Measurements from ENCODE around the gene SLCO4A1. TPM values are rescaled to one million over a fixed set of nuclear protein-coding genes. Genes with fewer than 3 reads are reported as not detected.

Gene SLCO4A1
- total and polyA plus RNA-seq, 2 donors (not counting 3 experiments of a cell fraction or from before 2014, with no cell fraction given): 1.4 to 4.1 TPM

DNA sequence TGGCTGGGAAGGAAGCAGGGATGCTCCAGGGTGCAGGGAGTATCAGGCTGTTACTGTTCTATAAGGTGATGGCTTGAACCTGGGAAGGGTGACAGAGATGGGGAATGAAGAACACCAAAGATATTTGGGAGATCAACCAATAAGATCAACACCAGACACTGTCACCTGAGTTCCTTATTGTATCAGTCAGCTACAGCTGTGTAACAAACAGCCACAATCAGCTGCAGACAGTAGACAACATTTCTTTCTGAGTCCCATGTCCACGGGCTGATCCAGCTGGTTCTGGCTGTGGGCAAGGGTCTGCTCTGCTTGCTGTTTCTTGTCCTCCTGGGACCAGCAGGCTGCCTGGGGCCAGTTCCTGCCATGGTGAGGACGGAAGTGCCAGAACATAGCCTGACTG, 31.3 kb upstream of the SLCO4A1 start:
- FAIRE-seq: no peak
- dilution Hi-C loops (cut with MboI; ENCODE audit: extremely low pct_ligation_motif_present, low sequenced_read_pairs) (no loop called here), intact Hi-C loops (cut with micrococcal nuclease) (no loop called here)
- H3K27ac ChIP-seq (ENCODE audit: insufficient read depth, low read depth, low read length): no peak overlapping the region
- no peaks in the 10 kb centered on the region for H4K20me1 ChIP-seq (replicated peaks; ENCODE audit: control insufficient read depth, extremely low read depth, insufficient read depth, low read length)
- no peaks in the 10 kb centered on the region for H3K79me2 ChIP-seq (ENCODE audit: control insufficient read depth, insufficient read depth, low read length)
- H3K27me3 ChIP-seq (ENCODE audit: control insufficient read depth in 2 of 2, insufficient read depth in 2 of 2, low read length in 2 of 2): peaks cover 0 to 2% of the 10 kb centered on the region in 2 experiments
- H3K4me1 ChIP-seq (ENCODE audit: control insufficient read depth, extremely low read depth, insufficient read depth, low read length): no peaks in the 10 kb centered on the region
- no peak overlapping the region for H3K9ac ChIP-seq (replicated peaks; ENCODE audit: extremely low read depth, insufficient read depth, low read length)
- no peak for DNase-seq (ENCODE audit: low read depth, low spot score)
- ChIA-PET POLR2A (no interaction called here), CTCF (interaction anchor here (1.3 kb wide), 1 partner anchor 111 kb away, joined by 6 read pairs; no protein-coding TSS in a partner anchor)
- BruUV-seq (replicated peaks): no TSS peak
- H3K4me3 ChIP-seq (replicated peaks in 1 of 3; ENCODE audit: insufficient read depth in 1 of 3, low read depth in 1 of 3, low read length in 3 of 3): no peak overlapping the region
- no peaks in the 10 kb centered on the region for H3K36me3 ChIP-seq (ENCODE audit: control insufficient read depth in 2 of 2, extremely low read depth in 1 of 2, insufficient read depth in 2 of 2, low read length in 2 of 2)
- no peak overlapping the region for H2AFZ ChIP-seq (ENCODE audit: low read depth, low read length)
- TF ChIP-seq EZH2 (IDR thresholded peaks at IDR 0.05; ENCODE audit: borderline replicate concordance, low read depth, low read length, severe bottlenecking) (no peak), JUN (IDR thresholded peaks at IDR 0.05; ENCODE audit: borderline replicate concordance, insufficient read depth, insufficient read length, low read depth) (no peak), POLR2AphosphoS5 (IDR thresholded peaks at IDR 0.05; ENCODE audit: insufficient read depth, low read depth, low read length) (no peak), POLR2A (IDR thresholded peaks at IDR 0.05; ENCODE audit: low read depth, low read length) (no peak)
- TF ChIP-seq, protein P1, sequence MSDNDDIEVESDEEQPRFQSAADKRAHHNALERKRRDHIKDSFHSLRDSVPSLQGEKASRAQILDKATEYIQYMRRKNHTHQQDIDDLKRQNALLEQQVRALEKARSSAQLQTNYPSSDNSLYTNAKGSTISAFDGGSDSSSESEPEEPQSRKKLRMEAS (IDR thresholded peaks at IDR 0.05; ENCODE audit: insufficient read depth, insufficient read length): no peak
- TF ChIP-seq, protein P2, sequence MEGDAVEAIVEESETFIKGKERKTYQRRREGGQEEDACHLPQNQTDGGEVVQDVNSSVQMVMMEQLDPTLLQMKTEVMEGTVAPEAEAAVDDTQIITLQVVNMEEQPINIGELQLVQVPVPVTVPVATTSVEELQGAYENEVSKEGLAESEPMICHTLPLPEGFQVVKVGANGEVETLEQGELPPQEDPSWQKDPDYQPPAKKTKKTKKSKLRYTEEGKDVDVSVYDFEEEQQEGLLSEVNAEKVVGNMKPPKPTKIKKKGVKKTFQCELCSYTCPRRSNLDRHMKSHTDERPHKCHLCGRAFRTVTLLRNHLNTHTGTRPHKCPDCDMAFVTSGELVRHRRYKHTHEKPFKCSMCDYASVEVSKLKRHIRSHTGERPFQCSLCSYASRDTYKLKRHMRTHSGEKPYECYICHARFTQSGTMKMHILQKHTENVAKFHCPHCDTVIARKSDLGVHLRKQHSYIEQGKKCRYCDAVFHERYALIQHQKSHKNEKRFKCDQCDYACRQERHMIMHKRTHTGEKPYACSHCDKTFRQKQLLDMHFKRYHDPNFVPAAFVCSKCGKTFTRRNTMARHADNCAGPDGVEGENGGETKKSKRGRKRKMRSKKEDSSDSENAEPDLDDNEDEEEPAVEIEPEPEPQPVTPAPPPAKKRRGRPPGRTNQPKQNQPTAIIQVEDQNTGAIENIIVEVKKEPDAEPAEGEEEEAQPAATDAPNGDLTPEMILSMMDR (IDR thresholded peaks at IDR 0.05; ENCODE audit: extremely low read depth in 1 of 2, insufficient read depth in 1 of 2, low read depth in 1 of 2, low read length in 2 of 2): no peak
- no peaks in the 10 kb centered on the region for H3K9me1 ChIP-seq (replicated peaks; ENCODE audit: control insufficient read depth, extremely low read depth, insufficient read depth, low read length)
- H3K9me3 ChIP-seq (replicated peaks; ENCODE audit: control insufficient read depth, insufficient read depth, low read length): no peaks in the 10 kb centered on the region
- H3K4me2 ChIP-seq (ENCODE audit: insufficient read depth, low read length): no peak overlapping the region
